ENCODE data around the gene OSBPL7.

- TF ChIP-seq EZH2 (IDR thresholded peaks at IDR 0.05; ENCODE audit: low read length): no peak
- TF ChIP-seq CTCF (optimal IDR thresholded peaks at IDR 0.05 in 1 of 3, IDR thresholded peaks at IDR 0.05 in 1 of 3, conservative IDR thresholded peaks at IDR 0.05 in 1 of 3; ENCODE audit: extremely low read depth in 1 of 3, insufficient read depth in 2 of 3, low read length in 3 of 3): no peak
These were observed 30.1 kb upstream of the OSBPL7 start for GRCh38 chr17:47851764-47852112.

All from keratinocyte (primary cell).